ENCODE measurements around the gene HOXA5.

DNA sequence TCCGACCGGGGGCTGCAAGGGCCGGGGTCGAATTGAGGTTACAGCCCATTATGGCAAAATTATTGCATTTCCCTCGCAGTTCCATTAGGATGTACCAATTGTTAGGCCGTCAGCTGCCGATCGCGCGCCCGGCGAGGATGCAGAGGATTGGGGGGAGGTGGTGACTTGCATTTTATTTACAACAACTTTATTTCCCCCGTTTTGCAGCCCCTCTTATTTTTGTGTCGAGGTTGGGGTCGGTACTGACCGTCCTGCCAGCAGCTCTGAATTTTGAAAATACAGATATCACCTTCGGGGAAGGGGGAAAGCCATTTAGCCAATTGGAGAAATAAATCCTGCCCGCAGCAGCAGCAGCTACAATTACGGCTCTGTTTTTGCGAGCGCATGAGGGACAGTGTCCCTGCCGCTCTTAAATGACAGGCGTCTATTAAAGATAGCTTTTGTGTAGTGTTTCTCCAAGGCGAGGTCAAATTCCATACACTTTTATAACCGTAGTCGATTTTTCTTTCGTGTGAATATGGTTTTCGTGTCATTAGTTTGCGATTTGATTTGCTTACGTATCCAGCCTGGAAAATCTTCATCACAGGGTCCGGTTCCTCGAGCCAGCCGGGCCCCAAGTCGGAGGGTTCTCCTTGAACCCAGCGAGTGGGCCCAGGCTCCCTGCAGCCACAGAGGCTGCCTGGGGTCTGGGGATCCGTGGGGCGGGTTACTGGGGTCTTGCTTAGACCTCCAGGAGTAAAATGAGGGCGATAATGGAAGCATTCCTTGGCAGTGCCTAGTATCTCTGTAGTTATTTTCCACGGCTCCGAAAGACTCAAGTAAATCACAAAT lies 684 bp upstream of the HOXA5 start:
- TF ChIP-seq EP300 (IDR thresholded peaks at IDR 0.05; ENCODE audit: borderline replicate concordance in 1 of 2, control insufficient read depth in 1 of 2, low read depth in 2 of 2, low read length in 2 of 2) (no peak), RAD21 (IDR thresholded peaks at IDR 0.05; ENCODE audit: insufficient read depth, low read depth, low read length) (no peak), ZBTB33 (IDR thresholded peaks at IDR 0.05) (no peak), ZNF274 (IDR thresholded peaks at IDR 0.05; ENCODE audit: insufficient read depth, insufficient read length) (no peak), GATAD2B (conservative IDR thresholded peaks at IDR 0.05; ENCODE audit: low read depth) (no peak), NFYB (IDR thresholded peaks at IDR 0.05; ENCODE audit: insufficient read depth, low read depth, low read length) (no peak), SMC3 (IDR thresholded peaks at IDR 0.05; ENCODE audit: borderline replicate concordance, low read length) (no peak), TAF1 (IDR thresholded peaks at IDR 0.05; ENCODE audit: borderline replicate concordance, low read depth, low read length) (no peak), POLR2A (IDR thresholded peaks at IDR 0.05; ENCODE audit: low read depth, low read length) (no peak), POLR2AphosphoS5 (IDR thresholded peaks at IDR 0.05; ENCODE audit: low read length) (no peak), JUND (IDR thresholded peaks at IDR 0.05; ENCODE audit: low read depth, low read length) (no peak)
- TF ChIP-seq, protein P1, sequence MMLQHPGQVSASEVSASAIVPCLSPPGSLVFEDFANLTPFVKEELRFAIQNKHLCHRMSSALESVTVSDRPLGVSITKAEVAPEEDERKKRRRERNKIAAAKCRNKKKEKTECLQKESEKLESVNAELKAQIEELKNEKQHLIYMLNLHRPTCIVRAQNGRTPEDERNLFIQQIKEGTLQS (IDR thresholded peaks at IDR 0.05; ENCODE audit: borderline replicate concordance, extremely low read depth, low read depth, low read length) = no peak
- TF ChIP-seq, protein P2, sequence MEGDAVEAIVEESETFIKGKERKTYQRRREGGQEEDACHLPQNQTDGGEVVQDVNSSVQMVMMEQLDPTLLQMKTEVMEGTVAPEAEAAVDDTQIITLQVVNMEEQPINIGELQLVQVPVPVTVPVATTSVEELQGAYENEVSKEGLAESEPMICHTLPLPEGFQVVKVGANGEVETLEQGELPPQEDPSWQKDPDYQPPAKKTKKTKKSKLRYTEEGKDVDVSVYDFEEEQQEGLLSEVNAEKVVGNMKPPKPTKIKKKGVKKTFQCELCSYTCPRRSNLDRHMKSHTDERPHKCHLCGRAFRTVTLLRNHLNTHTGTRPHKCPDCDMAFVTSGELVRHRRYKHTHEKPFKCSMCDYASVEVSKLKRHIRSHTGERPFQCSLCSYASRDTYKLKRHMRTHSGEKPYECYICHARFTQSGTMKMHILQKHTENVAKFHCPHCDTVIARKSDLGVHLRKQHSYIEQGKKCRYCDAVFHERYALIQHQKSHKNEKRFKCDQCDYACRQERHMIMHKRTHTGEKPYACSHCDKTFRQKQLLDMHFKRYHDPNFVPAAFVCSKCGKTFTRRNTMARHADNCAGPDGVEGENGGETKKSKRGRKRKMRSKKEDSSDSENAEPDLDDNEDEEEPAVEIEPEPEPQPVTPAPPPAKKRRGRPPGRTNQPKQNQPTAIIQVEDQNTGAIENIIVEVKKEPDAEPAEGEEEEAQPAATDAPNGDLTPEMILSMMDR (IDR thresholded peaks at IDR 0.05 in 2 of 3, conservative IDR thresholded peaks at IDR 0.05 in 1 of 3; ENCODE audit: control insufficient read depth in 2 of 3, extremely low read depth in 1 of 3, insufficient read depth in 1 of 3, low read depth in 3 of 3, low read length in 3 of 3) = no peak
- TF ChIP-seq, protein P3, sequence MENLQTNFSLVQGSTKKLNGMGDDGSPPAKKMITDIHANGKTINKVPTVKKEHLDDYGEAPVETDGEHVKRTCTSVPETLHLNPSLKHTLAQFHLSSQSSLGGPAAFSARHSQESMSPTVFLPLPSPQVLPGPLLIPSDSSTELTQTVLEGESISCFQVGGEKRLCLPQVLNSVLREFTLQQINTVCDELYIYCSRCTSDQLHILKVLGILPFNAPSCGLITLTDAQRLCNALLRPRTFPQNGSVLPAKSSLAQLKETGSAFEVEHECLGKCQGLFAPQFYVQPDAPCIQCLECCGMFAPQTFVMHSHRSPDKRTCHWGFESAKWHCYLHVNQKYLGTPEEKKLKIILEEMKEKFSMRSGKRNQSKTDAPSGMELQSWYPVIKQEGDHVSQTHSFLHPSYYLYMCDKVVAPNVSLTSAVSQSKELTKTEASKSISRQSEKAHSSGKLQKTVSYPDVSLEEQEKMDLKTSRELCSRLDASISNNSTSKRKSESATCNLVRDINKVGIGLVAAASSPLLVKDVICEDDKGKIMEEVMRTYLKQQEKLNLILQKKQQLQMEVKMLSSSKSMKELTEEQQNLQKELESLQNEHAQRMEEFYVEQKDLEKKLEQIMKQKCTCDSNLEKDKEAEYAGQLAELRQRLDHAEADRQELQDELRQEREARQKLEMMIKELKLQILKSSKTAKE (IDR thresholded peaks at IDR 0.05; ENCODE audit: low read depth, poor library complexity, severe bottlenecking) = no peak
